H9 (cell line): ENCODE data around the gene PKP1. TPM values are rescaled to one million over a fixed set of nuclear protein-coding genes. Genes with fewer than 3 reads are reported as not detected.

Experiments used
- DNase-seq: peaks from one replicate; pipeline ENCODE4 v3.0.0-alpha.2; 2017
- H2AFZ ChIP-seq: one replicate; pipeline ENCODE4 v1.6.1; 2013; ENCODE audit warnings: mild to moderate bottlenecking, low read length, control low read depth, moderate library complexity
- H2AK5ac ChIP-seq: 2 replicates; pipeline ENCODE4 v1.6.1; 2013; ENCODE audit warnings: low read length, control low read depth, mixed read lengths; ENCODE audit not compliant: insufficient read length
- H2BK120ac ChIP-seq: one replicate; pipeline ENCODE4 v1.6.1; 2013; ENCODE audit warnings: low read depth, mild to moderate bottlenecking, low read length, control low read depth, inconsistent platforms; ENCODE audit not compliant: poor library complexity, severe bottlenecking
- H2BK12ac ChIP-seq: 2 replicates; pipeline ENCODE4 v1.6.1; 2013; ENCODE audit warnings: low read length, control low read depth, mixed read lengths, low read depth; ENCODE audit not compliant: insufficient read length
- H2BK15ac ChIP-seq: 2 replicates; pipeline ENCODE4 v1.6.1; 2013; ENCODE audit warnings: low read depth, low read length, control low read depth
- H2BK20ac ChIP-seq: one replicate; pipeline ENCODE4 v1.6.1; 2013; ENCODE audit warnings: low read depth, mild to moderate bottlenecking, low read length, control low read depth, inconsistent platforms; ENCODE audit not compliant: poor library complexity, severe bottlenecking
- H2BK5ac ChIP-seq: 2 replicates; pipeline ENCODE4 v1.6.1; 2013; ENCODE audit warnings: low read length, control low read depth, mixed read lengths; ENCODE audit not compliant: insufficient read length
- H3K14ac ChIP-seq: 2 replicates; pipeline ENCODE4 v1.6.1; 2013; ENCODE audit warnings: low read length, control low read depth; ENCODE audit not compliant: insufficient read depth
- H3K18ac ChIP-seq: 2 replicates; pipeline ENCODE4 v1.6.1; 2013; ENCODE audit warnings: low read depth, mild to moderate bottlenecking, mixed read lengths, low read length, control low read depth; ENCODE audit not compliant: insufficient read length
- H3K23ac ChIP-seq: 2 replicates; pipeline ENCODE4 v1.6.1; 2013; ENCODE audit warnings: low read length, control low read depth, mixed read lengths, low read depth; ENCODE audit not compliant: insufficient read length
- H3K23me2 ChIP-seq: 2 replicates; pipeline ENCODE4 v1.6.1; 2013; ENCODE audit warnings: low read depth, mild to moderate bottlenecking, mixed read lengths, low read length, control low read depth; ENCODE audit not compliant: insufficient read length, poor library complexity, severe bottlenecking
- H3K27ac ChIP-seq: 2 replicates; pipeline ENCODE4 v1.5.1; 2013; ENCODE audit warnings: low read length, control low read depth, mixed read lengths, low read depth; ENCODE audit not compliant: insufficient read length
- H3K27me3 ChIP-seq: 2 replicates; pipeline ENCODE4 v1.6.1; 2013; ENCODE audit warnings: low read length, control low read depth, inconsistent platforms; ENCODE audit not compliant: insufficient read depth
- H3K4ac ChIP-seq: 2 replicates; pipeline ENCODE4 v1.6.1; 2013; ENCODE audit warnings: low read depth, mild to moderate bottlenecking, control low read depth, inconsistent platforms, low read length, moderate library complexity
- H3K4me1 ChIP-seq: 2 replicates; pipeline ENCODE4 v1.6.1; 2013; ENCODE audit warnings: low read length, control low read depth, inconsistent platforms; ENCODE audit not compliant: insufficient read depth
- H3K4me2 ChIP-seq: 2 replicates; pipeline ENCODE4 v1.6.1; 2013; ENCODE audit warnings: low read length, control low read depth, mixed read lengths; ENCODE audit not compliant: insufficient read length, insufficient read depth
- H3K56ac ChIP-seq: 2 replicates; pipeline ENCODE4 v1.6.1; 2013; ENCODE audit warnings: low read depth, mild to moderate bottlenecking, mixed read lengths, low read length, control low read depth; ENCODE audit not compliant: insufficient read length
- H3K79me1 ChIP-seq: 2 replicates; pipeline ENCODE4 v1.6.1; 2013; ENCODE audit warnings: low read depth, mild to moderate bottlenecking, moderate library complexity, low read length, control low read depth, inconsistent platforms; ENCODE audit not compliant: insufficient read depth, poor library complexity, severe bottlenecking
- H3K79me2 ChIP-seq: 2 replicates; pipeline ENCODE4 v1.6.1; 2013; ENCODE audit warnings: low read length, control low read depth, inconsistent platforms; ENCODE audit not compliant: insufficient read depth
- H3K9ac ChIP-seq: 2 replicates; pipeline ENCODE4 v1.6.1; 2013; ENCODE audit warnings: low read length, control low read depth, mixed read lengths; ENCODE audit not compliant: insufficient read length; ENCODE audit errors: extremely low read depth
- H3K9me3 ChIP-seq: one replicate; pipeline ENCODE4 v1.6.1; 2013; ENCODE audit warnings: low read depth, low read length, inconsistent platforms; ENCODE audit not compliant: control insufficient read depth
- H3T11ph ChIP-seq: one replicate; pipeline ENCODE4 v1.6.1; 2013; ENCODE audit warnings: mild to moderate bottlenecking, low read length, control low read depth, inconsistent platforms
- H4K20me1 ChIP-seq: one replicate; pipeline ENCODE4 v1.6.1; 2013; ENCODE audit not compliant: control insufficient read depth, insufficient read length, insufficient read depth
- H4K5ac ChIP-seq: 2 replicates; pipeline ENCODE4 v1.6.1; 2013; ENCODE audit warnings: low read depth, mild to moderate bottlenecking, mixed read lengths, low read length, control low read depth; ENCODE audit not compliant: insufficient read length
- H4K8ac ChIP-seq: replicated peaks from 2 replicates; pipeline ENCODE4 v1.6.1; 2013; ENCODE audit warnings: low read length, control low read depth, mixed read lengths, low read depth; ENCODE audit not compliant: insufficient read length
- H4K91ac ChIP-seq: 2 replicates; pipeline ENCODE4 v1.6.1; 2013; ENCODE audit warnings: low read depth, mild to moderate bottlenecking, moderate library complexity, mixed read lengths, low read length, control low read depth; ENCODE audit not compliant: insufficient read length
- H3K27ac Mint-ChIP-seq, 3 experiments: 2 replicates in 2 of 3; 3 replicates in 1 of 3; pipeline ENCODE4 v1.8.0; 2020 to 2021; ENCODE audit warnings: mixed read lengths in 3 of 3, mild to moderate bottlenecking in 1 of 3, moderate library complexity in 1 of 3
- H3K27me3 Mint-ChIP-seq: 2 replicates; pipeline ENCODE4 v1.8.0; 2021; ENCODE audit warnings: low read depth, mild to moderate bottlenecking, moderate library complexity, mixed read lengths
- H3K36me3 Mint-ChIP-seq, 3 experiments: 2 replicates in 2 of 3; 3 replicates in 1 of 3; pipeline ENCODE4 v1.8.0; 2020 to 2021; ENCODE audit warnings: low read depth in 3 of 3, mixed read lengths in 3 of 3; ENCODE audit not compliant: insufficient read depth in 1 of 3
- H3K4me1 Mint-ChIP-seq, 2 experiments: 2 replicates each; pipeline ENCODE4 v1.8.0; 2020; ENCODE audit warnings: mixed read lengths in 2 of 2
- H3K4me3 Mint-ChIP-seq, 2 experiments: 2 replicates in 1 of 2; 3 replicates in 1 of 2; pipeline ENCODE4 v1.8.0; 2020 to 2021; ENCODE audit warnings: mild to moderate bottlenecking in 2 of 2, mixed read lengths in 2 of 2, moderate library complexity in 1 of 2
- H3K9me3 Mint-ChIP-seq, 2 experiments: 2 replicates in 1 of 2; 3 replicates in 1 of 2; pipeline ENCODE4 v1.8.0; 2020; ENCODE audit warnings: mild to moderate bottlenecking in 2 of 2, mixed read lengths in 2 of 2, moderate library complexity in 1 of 2
- CTCF ChIP-seq: fragments of 200-600 bp; sonication (generic); conservative IDR thresholded peaks from 3 replicates; pipeline ENCODE4 v1.8.0; 2021; ENCODE audit warnings: antibody characterized with exemption, mild to moderate bottlenecking
- WGBS: extraction: QIAGEN DNeasy Blood & Tissue Kit; methylation state at CpG from one replicate; pipeline ENCODE4 v1.1.7; 2013; ENCODE audit warnings: missing lambda C conversion rate, low lambda C conversion rate, mixed read lengths; ENCODE audit not compliant: insufficient read length; ENCODE audit errors: extremely low coverage; 5-methylcytosine and 5-hydroxymethylcytosine counted together
- total RNA-seq: library from RNA; stranded (reverse); gene quantifications from 2 replicates; pipeline ENCODE4 v1.2.1, GENCODE V29; 2021

PKP1 gene
- total RNA-seq, 1 experiment from 2014 or later: 0.09 TPM

GRCh38 chr1:201300641-201301040 lies 17.3 kb downstream of the PKP1 start:
- no peak overlapping the region for H4K5ac ChIP-seq
- H2BK15ac ChIP-seq: no peak overlapping the region
- H3K27me3 ChIP-seq: no peaks in the 10 kb centered on the region
- no peaks in the 10 kb centered on the region for H3K4me1 ChIP-seq
- Mint-ChIP-seq H3K27me3 (peaks cover 18% of the 10 kb centered on the region), H3K36me3 (no peaks in the 10 kb centered on the region), H3K4me3 (no peak overlapping the region), H3K9me3 (no peaks in the 10 kb centered on the region), H3K4me1 (peaks cover 11 to 21% of the 10 kb centered on the region in 2 experiments), H3K27ac (no peak overlapping the region)
- no peak overlapping the region for H2BK20ac ChIP-seq
- H3K79me1 ChIP-seq: no peaks in the 10 kb centered on the region
- H2BK5ac ChIP-seq: no peak overlapping the region
- H4K91ac ChIP-seq: no peak overlapping the region
- H2BK120ac ChIP-seq: no peak overlapping the region
- no peaks in the 10 kb centered on the region for H3K79me2 ChIP-seq
- no peak overlapping the region for H3K4me2 ChIP-seq
- no peaks in the 10 kb centered on the region for H3K23me2 ChIP-seq
- H2AK5ac ChIP-seq: no peak overlapping the region
- H3K9me3 ChIP-seq: no peaks in the 10 kb centered on the region
- no peak overlapping the region for H3K56ac ChIP-seq
- no peak overlapping the region for H3K23ac ChIP-seq
- WGBS: no CpG with 5 or more reads among the region's 4 CpGs
- H3K14ac ChIP-seq: no peak overlapping the region
- no peak overlapping the region for H3K4ac ChIP-seq
- no peak overlapping the region for H3K18ac ChIP-seq
- H4K20me1 ChIP-seq: no peaks in the 10 kb centered on the region
- H2BK12ac ChIP-seq: no peak overlapping the region
- no peak overlapping the region for H4K8ac ChIP-seq
- H3K27ac ChIP-seq: no peak overlapping the region
- DNase-seq: no peak
- TF ChIP-seq CTCF: no peak
- H3K9ac ChIP-seq: no peak overlapping the region
- H2AFZ ChIP-seq: no peak overlapping the region
- no peak overlapping the region for H3T11ph ChIP-seq
